K562 (cell line): ENCODE results near the gene FCER2. TPM values are rescaled to one million over a fixed set of nuclear protein-coding genes. Genes with fewer than 3 reads are reported as not detected.
A peak's percentile ranks its signal among the peaks of the same experiment; 100 is the strongest.

Experiments
- AFF4 ChIP-seq: sonication (generic); formaldehyde crosslinking; IDR thresholded peaks from 2 replicates; pipeline ENCODE4 v1.8.0; 2023; ENCODE audit warnings: mild to moderate bottlenecking, missing genetic modification reagents
- CTCFL ChIP-seq: IDR thresholded peaks from 2 replicates; pipeline ENCODE4 v1.6.1; 2011; ENCODE audit warnings: borderline replicate concordance, low read depth, mild to moderate bottlenecking, moderate library complexity, low read length; ENCODE audit not compliant: insufficient read depth, poor library complexity, severe bottlenecking
- ELF1 ChIP-seq: fragments of 200-800 bp; sonication (Bioruptor generic); IDR thresholded peaks from 2 replicates; pipeline ENCODE4 v1.6.1; 2016; ENCODE audit warnings: missing genetic modification characterization, missing compliant biosample characterization
- FOXM1 ChIP-seq, 2 experiments: fragments of 450-650 bp in 1 of 2; sonication (generic) in 1 of 2; formaldehyde crosslinking in 1 of 2; IDR thresholded peaks; 2 replicates each; pipeline versions ENCODE4 v1.6.1 to v1.9.0; 2017 to 2022; ENCODE audit warnings: low read depth in 2 of 2, mild to moderate bottlenecking in 2 of 2, missing genetic modification reagents in 1 of 2, moderate library complexity in 1 of 2
- HMG20B ChIP-seq: fragments of 250-450 bp; sonication (Bioruptor Pico); IDR thresholded peaks from 2 replicates; pipeline ENCODE4 v1.5.0; 2021; ENCODE audit warnings: mild to moderate bottlenecking
- JUND ChIP-seq, 2 experiments: IDR thresholded peaks; 2 replicates in 1 of 2; 3 replicates in 1 of 2; pipeline ENCODE4 v1.6.1; 2011; ENCODE audit warnings: borderline replicate concordance in 2 of 2, low read depth in 2 of 2, low read length in 2 of 2, improper control_type of control experiment in 1 of 2, missing biosample characterization in 1 of 2, missing genetic modification characterization in 1 of 2, missing genetic modification reagents in 1 of 2
- MCM2 ChIP-seq: fragments of 450-650 bp; IDR thresholded peaks from 2 replicates; pipeline ENCODE4 v1.6.1; 2017; ENCODE audit warnings: low read depth, mild to moderate bottlenecking
- MEIS2 ChIP-seq: fragments of 450-650 bp; IDR thresholded peaks from 2 replicates; pipeline ENCODE4 v1.6.1; 2014; ENCODE audit warnings: mild to moderate bottlenecking; ENCODE audit not compliant: partially characterized antibody
- NRF1 ChIP-seq, 2 experiments: fragments of 450-650 bp; IDR thresholded peaks in 1 of 2; conservative IDR thresholded peaks in 1 of 2; 2 replicates each; pipeline ENCODE4 v1.6.1; 2014; ENCODE audit warnings: mild to moderate bottlenecking in 2 of 2
- PHF20 ChIP-seq: fragments of 450-650 bp; IDR thresholded peaks from 2 replicates; pipeline ENCODE4 v1.6.1; 2018; ENCODE audit not compliant: partially characterized antibody
- PKNOX1 ChIP-seq: fragments of 450-650 bp; IDR thresholded peaks from 2 replicates; pipeline ENCODE4 v1.6.1; 2016
- RBBP5 ChIP-seq: fragments of 200-600 bp; sonication (generic); IDR thresholded peaks from 2 replicates; pipeline ENCODE4 v1.6.1; 2012; ENCODE audit warnings: borderline replicate concordance, mild to moderate bottlenecking, low read length, control low read depth, inconsistent platforms; ENCODE audit not compliant: insufficient read depth, poor library complexity, severe bottlenecking
- SIX5 ChIP-seq, 2 experiments: IDR thresholded peaks; 2 replicates each; pipeline ENCODE4 v1.6.1; 2011; ENCODE audit warnings: low read length in 2 of 2, borderline replicate concordance in 1 of 2, low read depth in 1 of 2, mild to moderate bottlenecking in 1 of 2, moderate library complexity in 1 of 2; ENCODE audit not compliant: insufficient read depth in 1 of 2
- SNAPC5 ChIP-seq: fragments of 250-450 bp; sonication (Bioruptor Pico); IDR thresholded peaks from 2 replicates; pipeline ENCODE4 v1.8.0; 2021; ENCODE audit warnings: moderate library complexity, mild to moderate bottlenecking, inconsistent platforms
- SRSF9 ChIP-seq: fragments of 200-400 bp; formaldehyde crosslinking; IDR thresholded peaks from 2 replicates; pipeline ENCODE4 v1.6.1; 2017; ENCODE audit warnings: low read depth, low read length, borderline replicate concordance
- TFAP4 ChIP-seq: sonication (generic); formaldehyde crosslinking; IDR thresholded peaks from 2 replicates; pipeline ENCODE4 v1.8.0; 2022; ENCODE audit warnings: missing genetic modification reagents, mild to moderate bottlenecking, moderate library complexity, borderline replicate concordance
- ZNF121 ChIP-seq: sonication (generic); formaldehyde crosslinking; conservative IDR thresholded peaks from 2 replicates; pipeline ENCODE4 v1.8.0; 2022; ENCODE audit warnings: missing genetic modification reagents
- ZSCAN32 ChIP-seq: fragments of 450-650 bp; formaldehyde crosslinking; IDR thresholded peaks from 2 replicates; pipeline ENCODE4 v1.4.0; 2020; ENCODE audit warnings: mild to moderate bottlenecking, moderate library complexity
- polyA plus RNA-seq, 8 experiments: library from polyadenylated mRNA; depleted of rRNA in 4 of 8; stranded (reverse) in 5 of 8; unstranded in 3 of 8; fragments of >200 nt; fragmentation: Nextera tagmentation in 2 of 8; fragmentation: Illumina TruSeq in 1 of 8; extraction: Ambion mirVana in 2 of 8; extraction: Trizol in 1 of 8; gene quantifications; 2 replicates each; pipeline versions ENCODE4 v1.2.1 to v1.2.3, GENCODE V29; 2011 to 2014; ENCODE audit warnings: inconsistent platforms in 1 of 8, missing spikeins in 1 of 8
- total RNA-seq, 7 experiments: library from RNA; depleted of rRNA in 6 of 7; stranded (reverse); fragments of >200 nt in 6 of 7; fragmentation: Illumina TruSeq in 2 of 7; extraction: Trizol in 2 of 7; gene quantifications; 2 replicates each; pipeline versions ENCODE4 v1.2.1 to v1.2.3, GENCODE V29; 2011 to 2021; ENCODE audit warnings: low replicate concordance in 1 of 7

The FCER2 gene
- total and polyA plus RNA-seq, 9 of the 15 experiments (the other 6 are each of a cell fraction or from before 2014, with no cell fraction given) = 0.11 TPM; not detected in 8

- TF ChIP-seq CTCFL (peak; percentile 39), MCM2 (no peak), PKNOX1 (peak; percentile 30; the same call in 1 of the 2 replicates), FOXM1 (IDR thresholded peaks at IDR 0.05; ENCODE audit: low read depth) (no peak), FOXM1 (CRISPR knock-in tag; IDR thresholded peaks at IDR 0.05; ENCODE audit: low read depth) (no peak), AFF4 (CRISPR knock-in tag) (no peak), JUND (IDR thresholded peaks at IDR 0.05; ENCODE audit: borderline replicate concordance, low read depth, low read length) (peak; percentile 75), JUND (tag; IDR thresholded peaks at IDR 0.05; ENCODE audit: borderline replicate concordance, low read depth, low read length) (peak; percentile 70; the same call in 1 of the 3 replicates), PHF20 (peak; percentile 23), TFAP4 (CRISPR knock-in tag) (peak; percentile 65; the same call in 1 of the 2 replicates), SRSF9 (no peak), SNAPC5 (CRISPR knock-in tag) (no peak), ZNF121 (no peak), ELF1 (tag) (peak; percentile 84), MEIS2 (peak; percentile 3), ZSCAN32 (CRISPR knock-in tag) (peak; percentile 32; the same call in 1 of the 2 replicates), HMG20B (CRISPR knock-in tag) (no peak), RBBP5 (peak; percentile 61), SIX5 (IDR thresholded peaks at IDR 0.05; ENCODE audit: borderline replicate concordance in 1 of 2, insufficient read depth in 1 of 2, low read depth in 1 of 2, low read length in 2 of 2) (no peak), NRF1 (conservative IDR thresholded peaks at IDR 0.05 in 1 of 2, IDR thresholded peaks at IDR 0.05 in 1 of 2) (peak; percentile 28 to 51; a peak in 1 of 4 replicates)
Measured at GRCh38 chr19:7652061-7652641, 49.8 kb downstream of the FCER2 start (continued).
